ENCODE data around the gene FAM20A. TPM values are rescaled to one million over a fixed set of nuclear protein-coding genes. Genes with fewer than 3 reads are reported as not detected.
A peak's percentile ranks its signal among the peaks of the same experiment; 100 is the strongest.

Gene FAM20A
- total and polyA plus RNA-seq, 2 donors (not counting 1 experiment from before 2014, with no cell fraction given): not detected

DNA sequence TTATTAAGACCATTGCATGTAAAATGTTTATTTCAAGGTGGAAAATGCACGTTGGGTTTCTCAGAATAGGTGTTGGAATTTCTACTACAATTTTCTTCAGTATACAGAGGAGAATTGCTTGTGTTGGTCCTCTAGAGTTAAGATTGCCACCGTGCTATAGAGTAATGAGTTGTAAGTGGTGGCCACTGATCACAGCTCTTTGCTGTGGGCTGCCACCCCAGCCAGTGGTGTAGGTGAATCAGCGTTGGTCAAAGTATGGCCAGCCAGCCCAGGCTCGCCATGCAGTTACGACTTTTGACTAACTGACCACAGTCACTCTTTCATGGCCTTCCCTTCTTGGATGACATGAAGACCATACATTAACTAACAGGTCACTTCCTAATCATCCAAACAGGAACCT, 101.6 kb downstream of the FAM20A start:
- CTCF ChIA-PET: no interaction called here
- H3K9me3 ChIP-seq (ENCODE audit: control extremely low read depth in 1 of 3, control insufficient read depth in 2 of 3, insufficient read depth in 1 of 3, low read length in 2 of 3): peaks cover 0 to 4% (median 0%) of the 10 kb centered on the region in 3 donors
- no peaks in the 10 kb centered on the region for H3K27me3 ChIP-seq (replicated peaks in 1 of 4; ENCODE audit: control extremely low read depth in 1 of 4, control insufficient read depth in 3 of 4, insufficient read depth in 4 of 4, low read length in 3 of 4)
- H3K9ac ChIP-seq (ENCODE audit: low read length): no peak overlapping the region
- TF ChIP-seq EZH2 (IDR thresholded peaks at IDR 0.05; ENCODE audit: borderline replicate concordance, insufficient read depth, low read depth, low read length, poor library complexity, severe bottlenecking): no peak
- TF ChIP-seq, protein P1, sequence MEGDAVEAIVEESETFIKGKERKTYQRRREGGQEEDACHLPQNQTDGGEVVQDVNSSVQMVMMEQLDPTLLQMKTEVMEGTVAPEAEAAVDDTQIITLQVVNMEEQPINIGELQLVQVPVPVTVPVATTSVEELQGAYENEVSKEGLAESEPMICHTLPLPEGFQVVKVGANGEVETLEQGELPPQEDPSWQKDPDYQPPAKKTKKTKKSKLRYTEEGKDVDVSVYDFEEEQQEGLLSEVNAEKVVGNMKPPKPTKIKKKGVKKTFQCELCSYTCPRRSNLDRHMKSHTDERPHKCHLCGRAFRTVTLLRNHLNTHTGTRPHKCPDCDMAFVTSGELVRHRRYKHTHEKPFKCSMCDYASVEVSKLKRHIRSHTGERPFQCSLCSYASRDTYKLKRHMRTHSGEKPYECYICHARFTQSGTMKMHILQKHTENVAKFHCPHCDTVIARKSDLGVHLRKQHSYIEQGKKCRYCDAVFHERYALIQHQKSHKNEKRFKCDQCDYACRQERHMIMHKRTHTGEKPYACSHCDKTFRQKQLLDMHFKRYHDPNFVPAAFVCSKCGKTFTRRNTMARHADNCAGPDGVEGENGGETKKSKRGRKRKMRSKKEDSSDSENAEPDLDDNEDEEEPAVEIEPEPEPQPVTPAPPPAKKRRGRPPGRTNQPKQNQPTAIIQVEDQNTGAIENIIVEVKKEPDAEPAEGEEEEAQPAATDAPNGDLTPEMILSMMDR (IDR thresholded peaks at IDR 0.05): no peak
- intact Hi-C loops (cut with micrococcal nuclease): no loop called here
- Mint-ChIP-seq H3K4me3 (no peak overlapping the region), H3K4me1 (peaks cover 26% of the 10 kb centered on the region), H3K27me3 (no peaks in the 10 kb centered on the region), H3K9me3 (ENCODE audit: insufficient read depth) (no peaks in the 10 kb centered on the region), H3K27ac (peak overlapping the region; percentile 34)
- WGBS (ENCODE audit: insufficient coverage): 100% methylated on average over 3 of the region's 5 CpGs
- H3K4me2 ChIP-seq (replicated peaks; ENCODE audit: low read depth, low read length, poor library complexity, severe bottlenecking): no peak overlapping the region
- POLR2A ChIA-PET: interaction anchor here (2.5 kb wide), 1 partner anchor 12 kb away, joined by 17 read pairs; the partner anchor contains the start of gene PRKAR1A
- H3K36me3 ChIP-seq (replicated peaks in 1 of 2; ENCODE audit: control extremely low read depth in 1 of 2, control insufficient read depth in 1 of 2, extremely low read depth in 1 of 2, insufficient read depth in 2 of 2, low read length in 1 of 2): no peaks in the 10 kb centered on the region
- peak overlapping the region; percentile 73 for H2AFZ ChIP-seq (ENCODE audit: insufficient read depth, low read depth, low read length, poor library complexity, severe bottlenecking)
- no peak overlapping the region for H3K4me3 ChIP-seq (ENCODE audit: control extremely low read depth in 1 of 5, extremely low read depth in 1 of 5, insufficient read depth in 1 of 5, low read depth in 2 of 5, low read length in 4 of 5)
- peaks cover 22 to 25% of the 10 kb centered on the region in 2 donors for H3K4me1 ChIP-seq (ENCODE audit: control insufficient read depth in 2 of 2, insufficient read depth in 2 of 2, low read length in 2 of 2)
- no peak for ATAC-seq (ENCODE audit: low read depth)
- DNase-seq: no peak
- no peaks in the 10 kb centered on the region for H3K79me2 ChIP-seq (ENCODE audit: control insufficient read depth, insufficient read depth, low read length)
- H4K20me1 ChIP-seq (ENCODE audit: control insufficient read depth, insufficient read depth, low read length, poor library complexity, severe bottlenecking): no peaks in the 10 kb centered on the region
- no peak overlapping the region for H3K27ac ChIP-seq (ENCODE audit: low read length in 2 of 2)

DNA sequence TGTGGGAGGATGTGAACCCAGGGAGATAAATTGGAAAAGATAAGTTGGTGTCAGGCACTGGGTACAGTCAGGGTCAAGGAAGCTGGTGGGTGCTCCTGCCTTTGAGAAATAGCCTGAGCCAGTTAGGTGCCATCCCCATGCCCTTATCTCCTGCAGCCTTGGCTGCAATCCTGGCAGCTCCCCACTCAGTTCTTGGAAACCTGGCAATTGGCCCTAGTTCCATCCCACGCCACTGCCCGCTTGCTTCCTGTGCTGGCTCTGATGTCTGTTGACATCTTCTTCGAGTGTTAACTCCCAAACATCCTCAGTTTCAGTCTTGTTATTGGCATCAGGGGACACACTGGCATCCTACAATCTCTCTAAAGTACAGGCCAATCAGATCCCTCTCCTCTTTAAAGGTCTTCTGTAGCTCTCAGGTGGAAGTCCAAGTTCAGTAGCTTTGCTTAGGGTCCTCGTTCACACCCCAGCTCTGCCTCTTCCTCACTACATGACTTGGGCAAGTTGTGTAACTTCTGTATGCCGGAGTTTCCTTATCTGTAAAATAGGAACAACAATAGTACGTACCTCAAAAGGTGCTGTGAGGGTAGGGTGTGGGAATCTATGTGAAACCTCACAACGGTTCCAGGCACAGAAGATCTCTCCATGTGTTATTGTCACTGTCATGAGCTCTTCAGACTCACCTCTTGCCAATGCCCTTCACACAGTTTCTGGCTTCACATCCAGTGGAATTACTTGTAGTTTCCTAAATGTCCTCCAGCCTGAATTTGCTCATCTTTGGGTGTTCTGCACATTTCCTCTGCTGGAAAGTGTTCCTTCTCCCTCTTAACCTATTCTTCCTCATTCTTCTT, 102.5 kb downstream of the FAM20A start:
- Histone ChIP-seq H3K36me3 (replicated peaks in 1 of 2; ENCODE audit: control extremely low read depth in 1 of 2, control insufficient read depth in 1 of 2, extremely low read depth in 1 of 2, insufficient read depth in 2 of 2, low read length in 1 of 2) (no peaks in the 10 kb centered on the region), H3K9me3 (ENCODE audit: control extremely low read depth in 1 of 3, control insufficient read depth in 2 of 3, insufficient read depth in 1 of 3, low read length in 2 of 3) (peaks cover 0 to 4% (median 0%) of the 10 kb centered on the region in 3 donors), H3K4me3 (ENCODE audit: control extremely low read depth in 1 of 5, extremely low read depth in 1 of 5, insufficient read depth in 1 of 5, low read depth in 2 of 5, low read length in 4 of 5) (peak overlapping the region in 4 of 5 experiments; percentile 18 to 52 (median 36)), H3K4me2 (replicated peaks; ENCODE audit: low read depth, low read length, poor library complexity, severe bottlenecking) (peak overlapping the region; percentile 69), H2AFZ (ENCODE audit: insufficient read depth, low read depth, low read length, poor library complexity, severe bottlenecking) (peak overlapping the region; percentile 73), H3K27me3 (replicated peaks in 1 of 4; ENCODE audit: control extremely low read depth in 1 of 4, control insufficient read depth in 3 of 4, insufficient read depth in 4 of 4, low read length in 3 of 4) (no peaks in the 10 kb centered on the region), H3K4me1 (ENCODE audit: control insufficient read depth in 2 of 2, insufficient read depth in 2 of 2, low read length in 2 of 2) (peaks cover 22 to 25% of the 10 kb centered on the region in 2 donors), H3K79me2 (ENCODE audit: control insufficient read depth, insufficient read depth, low read length) (no peaks in the 10 kb centered on the region), H3K27ac (ENCODE audit: low read length in 2 of 2) (peak overlapping the region; percentile 71 to 81), H3K9ac (ENCODE audit: low read length) (peak overlapping the region; percentile 46), H4K20me1 (ENCODE audit: control insufficient read depth, insufficient read depth, low read length, poor library complexity, severe bottlenecking) (no peaks in the 10 kb centered on the region)
- 46% methylated on average over 3 of the region's 7 CpGs for WGBS (ENCODE audit: insufficient coverage)
- CTCF ChIA-PET: interaction anchor here (0.5 to 3.3 kb wide), 13 partner anchors 9 to 720 kb away, joined by 3 to 26 read pairs (median 4); partner anchors contain the start of genes PRKAR1A and WIPI1
- Mint-ChIP-seq H3K9me3 (ENCODE audit: insufficient read depth) (no peaks in the 10 kb centered on the region), H3K4me1 (peaks cover 26% of the 10 kb centered on the region), H3K27ac (peak overlapping the region; percentile 94), H3K4me3 (peak overlapping the region; percentile 57), H3K27me3 (no peaks in the 10 kb centered on the region)
- peak; percentile 19 for ATAC-seq (ENCODE audit: low read depth)
- POLR2A ChIA-PET: interaction anchor here (0.6 to 2.5 kb wide), 5 partner anchors 9 to 34 kb away, joined by 3 to 17 read pairs (median 5); partner anchors contain the start of gene PRKAR1A
- DNase-seq: no peak
- TF ChIP-seq, protein P1 (IDR thresholded peaks at IDR 0.05): no peak
- no peak for TF ChIP-seq EZH2 (IDR thresholded peaks at IDR 0.05; ENCODE audit: borderline replicate concordance, insufficient read depth, low read depth, low read length, poor library complexity, severe bottlenecking)
- intact Hi-C loops (cut with micrococcal nuclease): loop anchor here (1.0 kb wide), 1 partner anchor 13 kb away; no protein-coding TSS in a partner anchor

All from B cell (primary cell).